ENCODE results near the gene CNOT6L.

GRCh38 chr4:77843628-77844027 is 24.5 kb upstream of the CNOT6L start:
- TF ChIP-seq EZH2 (IDR thresholded peaks at IDR 0.05; ENCODE audit: insufficient read depth, poor library complexity, severe bottlenecking) (no peak), EZH2phosphoT487 (IDR thresholded peaks at IDR 0.05; ENCODE audit: insufficient read depth, low read depth) (no peak)

All from GM23248 (cell line).